ENCODE data around the gene TUBA1A.
"Not testable (repeated sequence)": the region's sequence is repeated elsewhere in the genome, so short reads cannot be mapped to it uniquely, and the experiment has no call there.

TUBA1A gene

GRCh38 chr12:49200919-49201594, 12.2 kb upstream of the TUBA1A start:
- DNase-seq = peak; percentile 53

- DNase-seq = no peak
Measured at GRCh38 chr12:49198431-49199155, 9.7 kb upstream of the TUBA1A start.

GRCh38 chr12:49197256-49197655, 8.4 kb upstream of the TUBA1A start:
- no peak for DNase-seq

- DNase-seq = no peak
Measured at GRCh38 chr12:49195736-49196135, 6.9 kb upstream of the TUBA1A start.

DNA sequence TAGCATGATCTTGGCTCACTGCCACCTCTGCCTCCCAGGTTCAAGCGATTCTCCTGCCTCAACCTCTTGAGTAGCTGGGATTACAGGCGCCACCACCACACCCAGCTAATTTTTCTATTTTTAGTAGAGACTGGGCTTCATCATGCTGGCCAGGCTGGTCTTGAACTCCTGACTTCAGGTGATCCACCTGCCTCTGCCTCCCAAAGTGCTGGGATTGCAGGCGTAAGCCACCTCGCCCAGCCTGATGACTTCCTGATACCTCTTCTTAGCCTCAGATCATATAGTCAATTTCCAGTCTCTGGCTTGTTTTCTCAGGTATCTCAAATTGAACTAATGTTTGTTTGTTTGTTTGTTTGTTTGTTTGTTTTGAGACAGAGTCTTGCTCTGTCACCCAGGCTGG, 4.9 kb upstream of the TUBA1A start:
- not testable (repeated sequence) for DNase-seq

DNA sequence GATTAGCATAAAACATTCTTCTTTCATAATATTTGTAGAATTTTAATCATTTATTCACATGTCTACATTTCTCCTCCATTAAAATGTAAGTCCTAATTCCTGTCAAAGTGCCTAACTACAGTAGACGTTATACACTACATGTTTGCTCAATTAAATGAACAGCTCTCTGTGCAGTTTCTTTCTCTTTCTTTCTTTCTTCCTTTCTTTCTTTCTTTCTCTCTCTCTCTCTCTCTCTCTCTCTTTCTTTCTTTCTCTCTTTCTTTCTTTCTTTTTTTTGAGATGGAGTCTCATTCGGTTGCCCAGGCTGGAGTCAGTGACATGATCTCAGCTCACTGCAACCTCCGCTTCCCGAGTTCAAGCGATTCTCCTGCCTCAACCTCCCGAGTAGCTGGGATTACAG, 2.6 kb upstream of the TUBA1A start:
- not testable (repeated sequence) for DNase-seq

GRCh38 chr12:49190974-49191373, 2.1 kb upstream of the TUBA1A start:
- DNase-seq = no peak

GRCh38 chr12:49189731-49190716, 1.1 kb upstream of the TUBA1A start:
- DNase-seq = no peak

GRCh38 chr12:49188201-49188915, 522 bp downstream of the TUBA1A start:
- peak; percentile 69 for DNase-seq

DNA sequence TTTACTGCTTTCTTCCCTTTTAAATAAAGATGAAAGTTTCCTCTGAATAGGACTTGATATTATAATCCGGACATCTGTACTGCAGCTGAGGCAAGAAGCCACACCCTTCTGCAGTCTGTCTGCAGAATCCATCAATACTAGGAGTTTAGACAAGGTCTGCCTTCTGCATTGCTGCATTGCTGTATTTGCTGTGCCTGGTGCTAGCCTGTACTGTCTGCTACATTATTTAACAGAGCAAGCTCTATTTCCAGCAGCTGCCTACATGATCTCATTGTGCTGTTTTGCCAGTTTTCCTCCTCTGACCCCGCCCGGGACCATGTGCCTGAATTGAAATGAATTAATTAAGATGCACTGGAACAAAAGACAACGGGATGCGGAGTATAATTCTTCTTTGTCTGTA, 1.7 kb downstream of the TUBA1A start:
- no peak for DNase-seq

DNA sequence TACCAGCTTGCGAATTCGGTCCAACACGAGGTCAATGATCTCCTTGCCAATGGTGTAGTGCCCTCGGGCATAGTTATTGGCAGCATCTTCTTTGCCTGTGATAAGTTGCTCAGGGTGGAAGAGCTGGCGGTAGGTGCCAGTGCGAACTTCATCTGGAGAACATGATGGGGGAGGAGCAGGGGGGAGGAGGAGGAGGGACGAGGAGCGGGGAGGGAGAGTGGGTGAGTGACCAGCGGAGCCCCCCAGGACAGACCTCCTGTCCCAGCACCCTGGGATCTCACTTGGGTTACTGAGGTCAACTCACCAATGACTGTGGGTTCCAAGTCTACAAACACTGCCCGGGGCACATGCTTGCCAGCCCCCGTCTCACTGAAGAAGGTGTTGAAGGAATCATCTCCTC, 2.6 kb downstream of the TUBA1A start:
- not testable (repeated sequence) for DNase-seq

- DNase-seq = not testable (repeated sequence)
Measured at GRCh38 chr12:49184697-49185096, 4.2 kb downstream of the TUBA1A start.

GRCh38 chr12:49183214-49183950, 5.5 kb downstream of the TUBA1A start:
- DNase-seq = not testable (repeated sequence)

GRCh38 chr12:49174218-49174617, 14.7 kb downstream of the TUBA1A start:
- no peak for DNase-seq

GRCh38 chr12:49170924-49171323, 18.0 kb downstream of the TUBA1A start:
- no peak for DNase-seq

DNA sequence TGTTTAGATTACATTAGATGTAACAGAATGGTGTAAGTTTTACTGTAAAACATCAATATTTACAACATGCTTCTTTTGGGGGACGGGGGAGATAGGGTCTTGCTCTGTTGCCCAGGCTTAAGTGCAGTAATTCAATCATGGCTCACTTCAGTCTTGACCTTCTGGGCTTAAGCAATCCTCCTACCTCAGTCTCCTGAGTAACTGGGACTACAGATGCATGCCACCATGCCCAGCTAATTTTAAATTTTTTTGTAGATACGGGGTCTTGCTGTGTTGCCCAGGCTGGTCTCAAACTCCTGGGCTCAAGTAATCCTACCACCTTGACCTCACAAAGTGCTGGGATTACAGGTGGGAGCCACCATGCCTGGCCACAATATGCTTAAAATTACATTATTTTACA, 23.8 kb downstream of the TUBA1A start:
- no peak for DNase-seq

GRCh38 chr12:49161901-49162300, 27.0 kb downstream of the TUBA1A start:
- not testable (repeated sequence) for DNase-seq

- no peak for DNase-seq
Measured at GRCh38 chr12:49161092-49161795, 27.6 kb downstream of the TUBA1A start.

DNA sequence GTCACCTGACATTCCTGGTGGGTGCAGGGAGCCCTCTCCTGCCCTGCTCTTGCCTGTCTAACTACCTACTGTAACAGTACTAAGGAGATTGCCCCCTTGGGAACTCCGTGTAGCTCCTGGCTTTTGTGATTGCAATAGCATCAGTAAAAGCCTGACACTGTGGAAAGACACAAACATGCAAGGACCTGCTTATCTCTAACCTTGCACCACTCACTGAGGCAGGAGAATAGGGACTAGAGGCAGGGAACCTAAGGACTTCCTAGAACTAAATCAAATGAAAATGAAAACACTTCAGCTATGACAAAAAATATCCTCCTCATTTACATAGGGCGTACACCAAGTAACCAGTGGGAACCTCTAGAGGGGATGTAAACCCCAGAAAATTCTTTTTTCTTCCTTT, 28.5 kb downstream of the TUBA1A start:
- DNase-seq = no peak

- DNase-seq = no peak
Measured at GRCh38 chr12:49154221-49154620, 34.7 kb downstream of the TUBA1A start.

- DNase-seq = no peak
Measured at GRCh38 chr12:49147384-49147783, 41.5 kb downstream of the TUBA1A start.
